HG03521 (cell line): ENCODE measurements around the gene TENT5C.

ENCODE experiments used
- ATAC-seq: cut with Tn5 transposase; IDR thresholded peaks from one replicate; pipeline ENCODE4 v1.9.1; 2021; ENCODE audit warnings: mild to moderate bottlenecking, moderate library complexity; ENCODE audit not compliant: unreplicated experiment

The TENT5C gene

GRCh38 chr1:117572546-117572945 is 33.3 kb upstream of the TENT5C start:
- peak; percentile 67 for ATAC-seq

GRCh38 chr1:117573386-117574023 is 32.3 kb upstream of the TENT5C start:
- no peak for ATAC-seq

- no peak for ATAC-seq
Measured at GRCh38 chr1:117574161-117574835, 31.6 kb upstream of the TENT5C start.

- ATAC-seq: no peak
Measured at GRCh38 chr1:117575586-117576225, 30.1 kb upstream of the TENT5C start.

- no peak for ATAC-seq
Measured at GRCh38 chr1:117576236-117576635, 29.6 kb upstream of the TENT5C start.

GRCh38 chr1:117577191-117577885 is 28.5 kb upstream of the TENT5C start:
- ATAC-seq: no peak

GRCh38 chr1:117578466-117578865 is 27.4 kb upstream of the TENT5C start:
- ATAC-seq: no peak

GRCh38 chr1:117579221-117579906 is 26.5 kb upstream of the TENT5C start:
- no peak for ATAC-seq

GRCh38 chr1:117580436-117580835 is 25.4 kb upstream of the TENT5C start:
- no peak for ATAC-seq

- no peak for ATAC-seq
Measured at GRCh38 chr1:117580882-117581281, 25.0 kb upstream of the TENT5C start.

- ATAC-seq: no peak
Measured at GRCh38 chr1:117581391-117581943, 24.4 kb upstream of the TENT5C start.

GRCh38 chr1:117582451-117582850 is 23.4 kb upstream of the TENT5C start:
- no peak for ATAC-seq

GRCh38 chr1:117583247-117583646 is 22.6 kb upstream of the TENT5C start:
- no peak for ATAC-seq

GRCh38 chr1:117584181-117584580 is 21.7 kb upstream of the TENT5C start:
- no peak for ATAC-seq

- no peak for ATAC-seq
Measured at GRCh38 chr1:117585086-117585485, 20.8 kb upstream of the TENT5C start.

- no peak for ATAC-seq
Measured at GRCh38 chr1:117586337-117586736, 19.5 kb upstream of the TENT5C start.

GRCh38 chr1:117586747-117587498 is 18.9 kb upstream of the TENT5C start:
- no peak for ATAC-seq

- no peak for ATAC-seq
Measured at GRCh38 chr1:117587499-117588356, 18.1 kb upstream of the TENT5C start.

GRCh38 chr1:117589544-117589943 is 16.3 kb upstream of the TENT5C start:
- no peak for ATAC-seq
